GM12874 (cell line): ENCODE measurements around the gene DCUN1D3.

Experiments used
- TF ChIP-seq, protein P1 (sequence below): IDR thresholded peaks from 2 replicates; pipeline ENCODE4 v1.5.1; 2011; ENCODE audit warnings: low read depth, mild to moderate bottlenecking, control low read depth, low read length, moderate library complexity; ENCODE audit not compliant: insufficient read depth

Gene DCUN1D3

DNA sequence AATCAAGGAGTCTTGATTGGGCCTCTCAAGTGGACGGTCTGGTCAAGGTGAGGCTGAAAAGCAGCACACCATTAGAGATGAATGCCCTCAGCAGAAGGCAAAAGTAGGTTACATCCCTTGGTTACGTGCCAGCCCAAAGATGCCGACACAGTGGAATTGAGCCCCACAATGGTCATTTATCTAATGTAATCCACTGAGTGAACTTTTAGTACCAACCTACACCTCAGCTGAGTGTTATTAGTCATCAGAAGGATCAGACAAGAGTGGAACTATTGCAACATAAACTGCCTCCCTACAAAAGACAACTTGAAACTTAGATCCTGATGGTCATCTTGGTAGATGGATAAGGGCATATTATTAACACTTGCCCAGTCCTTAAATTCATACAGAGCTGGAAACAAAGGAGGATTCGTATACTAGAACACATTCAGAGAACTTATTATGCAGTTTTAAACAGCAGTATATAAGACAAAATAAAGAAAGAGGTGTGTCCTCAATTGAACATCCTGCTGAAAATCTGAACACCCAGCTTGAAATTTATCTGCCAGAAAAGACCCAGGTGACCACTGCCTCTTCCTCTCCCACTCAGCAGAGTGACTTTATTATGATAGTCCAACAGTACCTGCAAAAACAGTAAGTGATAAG is 2.8 kb downstream of the DCUN1D3 start:
- TF ChIP-seq, protein P1, sequence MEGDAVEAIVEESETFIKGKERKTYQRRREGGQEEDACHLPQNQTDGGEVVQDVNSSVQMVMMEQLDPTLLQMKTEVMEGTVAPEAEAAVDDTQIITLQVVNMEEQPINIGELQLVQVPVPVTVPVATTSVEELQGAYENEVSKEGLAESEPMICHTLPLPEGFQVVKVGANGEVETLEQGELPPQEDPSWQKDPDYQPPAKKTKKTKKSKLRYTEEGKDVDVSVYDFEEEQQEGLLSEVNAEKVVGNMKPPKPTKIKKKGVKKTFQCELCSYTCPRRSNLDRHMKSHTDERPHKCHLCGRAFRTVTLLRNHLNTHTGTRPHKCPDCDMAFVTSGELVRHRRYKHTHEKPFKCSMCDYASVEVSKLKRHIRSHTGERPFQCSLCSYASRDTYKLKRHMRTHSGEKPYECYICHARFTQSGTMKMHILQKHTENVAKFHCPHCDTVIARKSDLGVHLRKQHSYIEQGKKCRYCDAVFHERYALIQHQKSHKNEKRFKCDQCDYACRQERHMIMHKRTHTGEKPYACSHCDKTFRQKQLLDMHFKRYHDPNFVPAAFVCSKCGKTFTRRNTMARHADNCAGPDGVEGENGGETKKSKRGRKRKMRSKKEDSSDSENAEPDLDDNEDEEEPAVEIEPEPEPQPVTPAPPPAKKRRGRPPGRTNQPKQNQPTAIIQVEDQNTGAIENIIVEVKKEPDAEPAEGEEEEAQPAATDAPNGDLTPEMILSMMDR: no peak

DNA sequence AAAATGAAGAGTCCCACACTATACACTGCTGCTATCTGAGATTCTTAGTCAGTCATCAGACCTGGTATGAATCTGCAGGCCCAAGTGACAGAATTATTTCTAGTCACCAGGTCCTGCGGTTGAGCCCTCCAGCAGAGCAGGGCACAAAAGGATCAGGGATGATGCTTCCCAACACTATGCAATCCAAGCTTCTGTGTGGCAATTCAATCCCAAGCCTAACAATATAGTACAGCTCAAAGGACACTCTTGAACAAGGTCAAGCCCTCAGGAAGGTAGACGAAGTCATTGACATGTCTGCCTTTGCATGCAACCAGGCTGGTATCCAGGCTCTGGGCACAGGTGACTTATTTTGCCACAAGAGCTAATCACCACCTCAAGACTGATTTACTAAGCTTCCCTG is 5.8 kb downstream of the DCUN1D3 start:
- TF ChIP-seq, protein P1: no peak

DNA sequence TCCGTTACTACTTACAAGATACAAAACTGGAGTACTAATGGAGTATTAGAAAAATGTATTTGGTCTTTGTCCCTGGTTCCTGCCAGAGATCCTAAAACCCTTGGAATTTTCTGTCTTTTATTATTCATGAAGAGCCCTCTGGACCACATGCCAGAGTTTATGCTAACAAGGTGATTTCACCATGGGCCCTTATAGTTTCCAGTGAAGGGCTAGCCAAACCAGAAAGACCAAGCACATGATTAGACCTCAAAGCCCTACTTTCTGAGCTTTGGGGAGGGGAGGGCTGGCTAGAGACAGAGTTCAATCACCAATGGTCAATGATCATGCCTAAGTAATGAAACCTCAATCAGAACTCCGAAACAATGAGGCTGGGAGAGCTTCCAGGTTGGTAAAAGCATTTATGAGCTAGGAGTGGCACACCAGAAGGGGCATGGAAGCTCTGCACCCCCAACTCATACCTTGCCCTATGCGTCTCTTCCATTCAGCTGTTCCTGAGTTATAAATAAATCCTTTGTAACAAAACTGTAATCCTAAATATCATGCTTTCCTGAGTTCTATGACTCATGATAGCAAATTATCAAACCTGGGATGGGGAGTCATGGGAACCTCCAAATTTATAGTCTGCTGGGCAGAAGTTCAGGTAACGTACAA is 10.4 kb downstream of the DCUN1D3 start:
- TF ChIP-seq, protein P1: no peak

DNA sequence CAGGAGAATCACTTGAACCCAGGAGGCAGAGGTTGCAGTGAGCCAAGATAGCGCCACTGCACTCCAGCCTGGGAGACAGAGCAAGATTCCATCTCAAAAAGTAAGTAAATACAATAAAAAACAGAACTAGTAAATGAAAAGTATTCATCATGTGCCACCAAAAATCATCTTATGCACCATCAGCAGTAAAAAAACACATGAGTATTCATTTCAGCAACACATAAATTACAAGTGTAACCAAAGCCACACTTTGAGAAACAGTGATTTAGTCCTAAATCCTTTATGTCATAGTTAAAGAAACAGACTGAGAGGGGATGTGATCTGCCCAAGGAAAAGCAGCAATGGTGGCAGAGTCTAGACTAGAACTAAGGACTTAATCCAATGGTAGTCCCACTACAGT is 13.0 kb downstream of the DCUN1D3 start:
- TF ChIP-seq, protein P1: no peak

DNA sequence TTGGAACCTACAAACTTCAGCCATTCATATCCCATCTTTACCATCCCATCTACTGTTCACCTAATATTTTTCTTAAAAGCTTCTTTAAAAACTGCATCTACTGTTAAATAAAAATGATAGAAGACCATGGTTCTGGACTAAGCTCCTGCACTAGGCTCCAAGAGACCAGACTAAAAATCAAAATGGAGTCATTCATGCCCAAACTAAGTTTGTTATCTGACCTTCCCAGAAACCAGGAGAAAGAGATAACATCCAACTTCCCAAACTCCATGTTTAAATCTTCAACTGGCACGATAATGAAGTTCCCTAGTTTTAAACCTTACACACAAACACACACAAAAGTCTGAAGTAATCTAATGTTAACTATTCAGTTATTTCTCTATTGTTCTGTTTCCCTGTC is 13.8 kb downstream of the DCUN1D3 start:
- TF ChIP-seq, protein P1: no peak

DNA sequence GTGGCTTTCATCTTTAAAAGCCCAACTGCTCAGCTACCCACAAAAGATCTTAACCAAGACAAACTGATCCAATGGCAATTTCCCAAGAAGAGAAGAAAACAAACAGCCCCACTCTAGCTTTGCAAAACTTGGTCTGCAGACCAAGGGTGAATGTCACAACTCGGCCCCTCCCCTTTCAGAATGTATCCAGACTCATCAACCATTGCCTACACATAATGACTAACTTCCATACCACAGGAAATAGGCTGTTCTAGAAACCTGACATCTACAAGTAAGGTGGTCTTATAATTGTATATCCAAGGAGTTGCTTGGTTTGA is 16.0 kb downstream of the DCUN1D3 start:
- TF ChIP-seq, protein P1: no peak

DNA sequence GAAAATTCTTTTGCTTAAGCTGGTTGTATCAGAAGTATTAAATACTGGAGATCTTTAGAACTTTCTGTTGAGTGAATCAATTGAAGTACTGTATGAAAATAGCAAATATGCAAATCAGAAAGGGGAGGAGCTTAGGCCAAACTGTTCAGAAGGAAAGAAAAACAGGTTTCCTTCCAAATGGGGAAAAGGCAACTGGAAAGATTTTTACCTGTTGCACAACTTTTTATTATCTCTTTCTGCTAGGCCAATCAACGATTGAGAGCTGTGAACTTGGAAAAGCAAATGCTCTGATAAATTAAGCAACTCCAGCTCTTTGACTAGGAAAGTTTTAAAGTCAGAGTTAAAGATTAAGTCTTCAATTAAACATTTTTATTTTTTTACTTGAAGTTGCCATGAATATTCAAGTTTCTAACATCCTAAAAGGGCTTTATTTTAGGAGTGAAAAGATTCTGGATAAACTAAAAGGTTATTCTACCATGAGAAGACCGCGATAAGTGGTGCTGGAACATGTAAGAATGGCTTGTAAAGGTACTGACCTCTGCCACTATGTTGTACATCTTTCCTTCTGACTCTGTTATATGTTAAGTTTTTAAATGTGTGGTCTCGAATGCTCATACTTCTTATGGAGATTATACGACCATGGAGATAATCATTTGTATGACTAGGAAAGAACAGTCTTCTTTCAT is 16.5 kb downstream of the DCUN1D3 start:
- TF ChIP-seq, protein P1: no peak
